Measurements from ENCODE around the gene TAOK1. TPM values are rescaled to one million over a fixed set of nuclear protein-coding genes. Genes with fewer than 3 reads are reported as not detected.

TAOK1 gene
- total RNA-seq, 1 experiment from 2014 or later, result 87.1 TPM

GRCh38 chr17:29591737-29592608, 201.8 kb downstream of the TAOK1 start:
- H3K27ac Mint-ChIP-seq, result peak overlapping the region; percentile 91
- H3K27me3 Mint-ChIP-seq (ENCODE audit: low read depth), result peaks cover 4% of the 10 kb centered on the region; the same call in 1 of the 2 replicates
- CTCF ChIA-PET, result interaction anchor here (0.6 to 4.7 kb wide), 29 partner anchors 8 to 513 kb away, joined by 3 to 272 read pairs (median 7); partner anchors contain the start of genes ABHD15, CORO6, MYO18A and SSH2
- peaks cover 53% of the 10 kb centered on the region for H3K4me1 Mint-ChIP-seq
- peak overlapping the region; percentile 87 for H3K4me3 Mint-ChIP-seq
- TF ChIP-seq ZMAT4 (CRISPR knock-in tag; IDR thresholded peaks at IDR 0.05) (no peak), HMGXB4 (CRISPR knock-in tag; IDR thresholded peaks at IDR 0.05) (peak; percentile 67; the same call in 1 of the 2 replicates), ZNF121 (CRISPR knock-in tag; IDR thresholded peaks at IDR 0.05) (no peak), ELF4 (CRISPR knock-in tag; IDR thresholded peaks at IDR 0.05; ENCODE audit: low read depth) (no peak), NFATC4 (CRISPR knock-in tag; IDR thresholded peaks at IDR 0.05) (no peak), CREM (CRISPR knock-in tag; IDR thresholded peaks at IDR 0.05) (peak; percentile 76; the same call in 1 of the 2 replicates), ZBTB21 (CRISPR knock-in tag; IDR thresholded peaks at IDR 0.05; ENCODE audit: borderline replicate concordance) (0 out of 2 replicates have a peak, but pooled peaks have one; percentile 15), PRRX2 (CRISPR knock-in tag; IDR thresholded peaks at IDR 0.05) (no peak), ZNF416 (CRISPR knock-in tag; IDR thresholded peaks at IDR 0.05) (no peak), SP1 (CRISPR knock-in tag; conservative IDR thresholded peaks at IDR 0.05) (peak; percentile 76), CTCF (IDR thresholded peaks at IDR 0.05) (peak; percentile 96), ZNF423 (CRISPR knock-in tag; IDR thresholded peaks at IDR 0.05) (0 out of 2 replicates have a peak, but pooled peaks have one; percentile 50), USF1 (CRISPR knock-in tag; IDR thresholded peaks at IDR 0.05) (0 out of 2 replicates have a peak, but pooled peaks have one; percentile 11), ZNF281 (CRISPR knock-in tag; IDR thresholded peaks at IDR 0.05) (no peak), ZNF263 (CRISPR knock-in tag; IDR thresholded peaks at IDR 0.05; ENCODE audit: low read depth) (peak; percentile 86; the same call in 1 of the 2 replicates), E2F5 (CRISPR knock-in tag; IDR thresholded peaks at IDR 0.05) (peak; percentile 83), FOXK1 (CRISPR knock-in tag; IDR thresholded peaks at IDR 0.05) (peak; percentile 40)
- H3K36me3 Mint-ChIP-seq, result no peaks in the 10 kb centered on the region
- ATAC-seq (peak; percentile 60), DNase-seq (ENCODE audit: low spot score) (peak; percentile 99)
- no peaks in the 10 kb centered on the region for H3K9me3 Mint-ChIP-seq
- POLR2A ChIA-PET, result interaction anchor here (0.9 to 3.1 kb wide), 7 partner anchors 11 to 298 kb away, joined by 3 to 12 read pairs (median 3); partner anchors contain the start of genes ABHD15, NUFIP2 and TP53I13
